A549 (cell line): ENCODE results near the gene ATP9B.

Experiments used
- BHLHE40 ChIP-seq: IDR thresholded peaks from 2 replicates; pipeline ENCODE4 v1.6.1; 2012; ENCODE audit warnings: low read depth, low read length, inconsistent platforms
- CBX2 ChIP-seq: fragments of 200-600 bp; sonication (generic); IDR thresholded peaks from 2 replicates; pipeline ENCODE4 v1.6.1; 2016; ENCODE audit warnings: low read depth, mild to moderate bottlenecking, borderline replicate concordance
- CTCF ChIP-seq: fragments of >200 bp; sonication (Bioruptor Twin); formaldehyde crosslinking; IDR thresholded peaks from 3 replicates; pipeline ENCODE4 v1.5.1; 2016
- ELK1 ChIP-seq: fragments of 150-350 bp; IDR thresholded peaks from 2 replicates; pipeline ENCODE4 v1.6.1; 2014; ENCODE audit warnings: low read depth, mild to moderate bottlenecking, low read length
- EP300 ChIP-seq, 2 experiments: fragments of >200 bp; sonication (Bioruptor Twin); formaldehyde crosslinking; IDR thresholded peaks; 2 replicates in 1 of 2; 3 replicates in 1 of 2; pipeline ENCODE4 v1.6.1; 2016 to 2017
- MAZ ChIP-seq: fragments of 150-350 bp; IDR thresholded peaks from 2 replicates; pipeline ENCODE4 v1.6.1; 2014; ENCODE audit warnings: antibody characterized with exemption, low read depth, low read length, borderline replicate concordance
- NFE2L2 ChIP-seq: fragments of 150-350 bp; conservative IDR thresholded peaks from 2 replicates; pipeline ENCODE4 v1.6.1; 2014; ENCODE audit warnings: low read length
- POLR2A ChIP-seq: IDR thresholded peaks from 2 replicates; pipeline ENCODE4 v1.6.1; 2012; ENCODE audit warnings: mild to moderate bottlenecking, low read length
- RARB ChIP-seq: fragments of 250-450 bp; sonication (Bioruptor Pico); IDR thresholded peaks from 2 replicates; pipeline ENCODE4 v1.8.0; 2021; ENCODE audit warnings: mild to moderate bottlenecking, moderate library complexity
- RFX5 ChIP-seq: fragments of 450-650 bp; IDR thresholded peaks from 2 replicates; pipeline ENCODE4 v1.7.1; 2014; ENCODE audit warnings: antibody characterized with exemption, mild to moderate bottlenecking, moderate library complexity
- TF ChIP-seq, protein P1 (sequence below): fragments of 200-600 bp; sonication (generic); IDR thresholded peaks from 2 replicates; pipeline ENCODE4 v1.6.1; 2016; ENCODE audit warnings: antibody characterized with exemption, mild to moderate bottlenecking, moderate library complexity
- TF ChIP-seq, protein P2 (sequence below): fragments of 450-650 bp; IDR thresholded peaks from 2 replicates; pipeline ENCODE4 v1.6.1; 2014; ENCODE audit warnings: antibody characterized with exemption

- TF ChIP-seq, protein P1, sequence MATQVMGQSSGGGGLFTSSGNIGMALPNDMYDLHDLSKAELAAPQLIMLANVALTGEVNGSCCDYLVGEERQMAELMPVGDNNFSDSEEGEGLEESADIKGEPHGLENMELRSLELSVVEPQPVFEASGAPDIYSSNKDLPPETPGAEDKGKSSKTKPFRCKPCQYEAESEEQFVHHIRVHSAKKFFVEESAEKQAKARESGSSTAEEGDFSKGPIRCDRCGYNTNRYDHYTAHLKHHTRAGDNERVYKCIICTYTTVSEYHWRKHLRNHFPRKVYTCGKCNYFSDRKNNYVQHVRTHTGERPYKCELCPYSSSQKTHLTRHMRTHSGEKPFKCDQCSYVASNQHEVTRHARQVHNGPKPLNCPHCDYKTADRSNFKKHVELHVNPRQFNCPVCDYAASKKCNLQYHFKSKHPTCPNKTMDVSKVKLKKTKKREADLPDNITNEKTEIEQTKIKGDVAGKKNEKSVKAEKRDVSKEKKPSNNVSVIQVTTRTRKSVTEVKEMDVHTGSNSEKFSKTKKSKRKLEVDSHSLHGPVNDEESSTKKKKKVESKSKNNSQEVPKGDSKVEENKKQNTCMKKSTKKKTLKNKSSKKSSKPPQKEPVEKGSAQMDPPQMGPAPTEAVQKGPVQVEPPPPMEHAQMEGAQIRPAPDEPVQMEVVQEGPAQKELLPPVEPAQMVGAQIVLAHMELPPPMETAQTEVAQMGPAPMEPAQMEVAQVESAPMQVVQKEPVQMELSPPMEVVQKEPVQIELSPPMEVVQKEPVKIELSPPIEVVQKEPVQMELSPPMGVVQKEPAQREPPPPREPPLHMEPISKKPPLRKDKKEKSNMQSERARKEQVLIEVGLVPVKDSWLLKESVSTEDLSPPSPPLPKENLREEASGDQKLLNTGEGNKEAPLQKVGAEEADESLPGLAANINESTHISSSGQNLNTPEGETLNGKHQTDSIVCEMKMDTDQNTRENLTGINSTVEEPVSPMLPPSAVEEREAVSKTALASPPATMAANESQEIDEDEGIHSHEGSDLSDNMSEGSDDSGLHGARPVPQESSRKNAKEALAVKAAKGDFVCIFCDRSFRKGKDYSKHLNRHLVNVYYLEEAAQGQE: no peak
- TF ChIP-seq POLR2A (no peak), CTCF (no peak), RFX5 (no peak), EP300 (IDR thresholded peaks at IDR 0.05) (no peak), RARB (CRISPR knock-in tag) (no peak), CBX2 (no peak), NFE2L2 (no peak), BHLHE40 (no peak), ELK1 (no peak), MAZ (no peak)
- TF ChIP-seq, protein P2, sequence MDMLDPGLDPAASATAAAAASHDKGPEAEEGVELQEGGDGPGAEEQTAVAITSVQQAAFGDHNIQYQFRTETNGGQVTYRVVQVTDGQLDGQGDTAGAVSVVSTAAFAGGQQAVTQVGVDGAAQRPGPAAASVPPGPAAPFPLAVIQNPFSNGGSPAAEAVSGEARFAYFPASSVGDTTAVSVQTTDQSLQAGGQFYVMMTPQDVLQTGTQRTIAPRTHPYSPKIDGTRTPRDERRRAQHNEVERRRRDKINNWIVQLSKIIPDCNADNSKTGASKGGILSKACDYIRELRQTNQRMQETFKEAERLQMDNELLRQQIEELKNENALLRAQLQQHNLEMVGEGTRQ: no peak
Observed at GRCh38 chr18:79354350-79354749, 285.2 kb downstream of the ATP9B start.
